Measurements from ENCODE around the gene MAN2A2. TPM values are rescaled to one million over a fixed set of nuclear protein-coding genes. Genes with fewer than 3 reads are reported as not detected.
A peak's percentile ranks its signal among the peaks of the same experiment; 100 is the strongest.

The MAN2A2 gene
- total and polyA plus RNA-seq, 9 of the 15 experiments (the other 6 are each of a cell fraction or from before 2014, with no cell fraction given): 7.3 to 151 (median 43.4) TPM

DNA sequence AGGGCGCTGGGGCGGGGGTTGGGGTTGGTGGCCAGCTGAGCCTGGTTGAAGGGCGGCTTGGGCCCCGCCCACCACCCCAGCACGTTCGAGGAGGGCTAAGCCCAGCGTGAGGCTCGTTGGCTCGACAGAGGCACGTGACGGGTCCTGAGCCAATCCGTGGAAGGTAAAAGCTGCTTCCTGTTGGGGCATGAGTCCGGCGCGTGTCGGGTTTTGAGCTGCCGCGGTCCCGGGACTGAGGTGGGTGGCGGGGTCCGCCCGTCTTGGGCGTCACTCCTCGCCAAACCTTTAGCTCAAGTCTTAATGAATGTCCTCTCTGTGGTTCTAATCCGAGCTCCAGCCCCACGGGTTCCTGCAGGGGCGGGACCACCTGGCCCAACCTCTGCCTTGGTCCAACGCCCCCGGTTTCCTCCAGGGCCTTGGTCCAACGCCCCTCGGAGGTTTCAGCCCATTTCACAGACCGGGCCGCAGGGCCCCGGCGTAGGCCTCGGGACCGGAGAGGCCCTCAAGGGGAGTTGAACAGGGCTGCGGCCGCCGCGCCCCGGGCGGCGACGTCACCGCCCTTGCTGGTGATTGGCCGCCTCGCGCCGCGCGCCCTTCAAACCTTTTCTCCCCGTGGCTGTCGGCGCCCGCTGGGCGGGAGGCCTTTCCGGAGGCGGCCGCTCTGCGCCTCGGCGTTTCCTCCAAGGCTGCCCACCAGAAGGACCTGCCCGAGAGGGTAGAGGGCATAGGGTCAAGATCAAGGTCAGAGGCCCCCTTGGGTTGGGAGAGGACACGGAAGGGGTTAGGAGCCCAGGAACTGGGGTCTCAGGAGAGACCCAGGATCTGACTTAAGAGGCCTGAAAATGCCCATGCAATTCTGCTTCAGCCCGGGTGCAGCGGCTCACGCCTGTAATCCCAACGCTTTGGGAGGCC is 51.9 kb downstream of the MAN2A2 start, which contains the start of gene RCCD1 (continued):
- 0 out of 2 replicates have a peak, but pooled peaks have one; percentile 46 for TF ChIP-seq ZFP91 (CRISPR knock-in tag; IDR thresholded peaks at IDR 0.05)
- TF ChIP-seq, protein P1, sequence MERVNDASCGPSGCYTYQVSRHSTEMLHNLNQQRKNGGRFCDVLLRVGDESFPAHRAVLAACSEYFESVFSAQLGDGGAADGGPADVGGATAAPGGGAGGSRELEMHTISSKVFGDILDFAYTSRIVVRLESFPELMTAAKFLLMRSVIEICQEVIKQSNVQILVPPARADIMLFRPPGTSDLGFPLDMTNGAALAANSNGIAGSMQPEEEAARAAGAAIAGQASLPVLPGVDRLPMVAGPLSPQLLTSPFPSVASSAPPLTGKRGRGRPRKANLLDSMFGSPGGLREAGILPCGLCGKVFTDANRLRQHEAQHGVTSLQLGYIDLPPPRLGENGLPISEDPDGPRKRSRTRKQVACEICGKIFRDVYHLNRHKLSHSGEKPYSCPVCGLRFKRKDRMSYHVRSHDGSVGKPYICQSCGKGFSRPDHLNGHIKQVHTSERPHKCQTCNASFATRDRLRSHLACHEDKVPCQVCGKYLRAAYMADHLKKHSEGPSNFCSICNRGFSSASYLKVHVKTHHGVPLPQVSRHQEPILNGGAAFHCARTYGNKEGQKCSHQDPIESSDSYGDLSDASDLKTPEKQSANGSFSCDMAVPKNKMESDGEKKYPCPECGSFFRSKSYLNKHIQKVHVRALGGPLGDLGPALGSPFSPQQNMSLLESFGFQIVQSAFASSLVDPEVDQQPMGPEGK (CRISPR knock-in tag; IDR thresholded peaks at IDR 0.05; ENCODE audit: borderline replicate concordance): 0 out of 2 replicates have a peak, but pooled peaks have one; percentile 54
- TF ChIP-seq ZNF311 (CRISPR knock-in tag; IDR thresholded peaks at IDR 0.05): no peak
- TF ChIP-seq ZBTB11 (CRISPR knock-in tag; IDR thresholded peaks at IDR 0.05): peak in 1 of 3 experiments; percentile 88; a peak in 2 of 6 replicates
- TF ChIP-seq, protein P2, sequence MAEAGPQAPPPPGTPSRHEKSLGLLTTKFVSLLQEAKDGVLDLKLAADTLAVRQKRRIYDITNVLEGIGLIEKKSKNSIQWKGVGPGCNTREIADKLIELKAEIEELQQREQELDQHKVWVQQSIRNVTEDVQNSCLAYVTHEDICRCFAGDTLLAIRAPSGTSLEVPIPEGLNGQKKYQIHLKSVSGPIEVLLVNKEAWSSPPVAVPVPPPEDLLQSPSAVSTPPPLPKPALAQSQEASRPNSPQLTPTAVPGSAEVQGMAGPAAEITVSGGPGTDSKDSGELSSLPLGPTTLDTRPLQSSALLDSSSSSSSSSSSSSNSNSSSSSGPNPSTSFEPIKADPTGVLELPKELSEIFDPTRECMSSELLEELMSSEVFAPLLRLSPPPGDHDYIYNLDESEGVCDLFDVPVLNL (CRISPR knock-in tag; IDR thresholded peaks at IDR 0.05; ENCODE audit: low read depth): peak; percentile 99
- no peak for TF ChIP-seq ZKSCAN8 (CRISPR knock-in tag; IDR thresholded peaks at IDR 0.05)
- no peak for TF ChIP-seq ZNF696 (CRISPR knock-in tag; conservative IDR thresholded peaks at IDR 0.05)
- peak; percentile 74; the same call in 1 of the 2 replicates for TF ChIP-seq ILF3 (IDR thresholded peaks at IDR 0.05; ENCODE audit: borderline replicate concordance)
- TF ChIP-seq, protein P3, sequence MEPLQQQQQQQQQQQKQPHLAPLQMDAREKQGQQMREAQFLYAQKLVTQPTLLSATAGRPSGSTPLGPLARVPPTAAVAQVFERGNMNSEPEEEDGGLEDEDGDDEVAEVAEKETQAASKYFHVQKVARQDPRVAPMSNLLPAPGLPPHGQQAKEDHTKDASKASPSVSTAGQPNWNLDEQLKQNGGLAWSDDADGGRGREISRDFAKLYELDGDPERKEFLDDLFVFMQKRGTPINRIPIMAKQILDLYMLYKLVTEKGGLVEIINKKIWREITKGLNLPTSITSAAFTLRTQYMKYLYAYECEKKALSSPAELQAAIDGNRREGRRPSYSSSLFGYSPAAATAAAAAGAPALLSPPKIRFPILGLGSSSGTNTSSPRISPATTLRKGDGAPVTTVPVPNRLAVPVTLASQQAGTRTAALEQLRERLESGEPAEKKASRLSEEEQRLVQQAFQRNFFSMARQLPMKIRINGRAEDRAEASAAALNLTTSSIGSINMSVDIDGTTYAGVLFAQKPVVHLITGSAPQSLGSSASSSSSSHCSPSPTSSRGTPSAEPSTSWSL (CRISPR knock-in tag; IDR thresholded peaks at IDR 0.05; ENCODE audit: borderline replicate concordance): no peak
- TF ChIP-seq ZSCAN32 (CRISPR knock-in tag; IDR thresholded peaks at IDR 0.05): no peak; the same call in 1 of the 2 replicates
- no peak for TF ChIP-seq ZNF165 (CRISPR knock-in tag; IDR thresholded peaks at IDR 0.05; ENCODE audit: borderline replicate concordance)
- peak; percentile 88 for TF ChIP-seq MAX (CRISPR knock-in tag; IDR thresholded peaks at IDR 0.05)
- peak; percentile 87 for TF ChIP-seq EGR1 (conservative IDR thresholded peaks at IDR 0.05)
- no peak; the same call in 1 of the 2 replicates for TF ChIP-seq ZNF431 (CRISPR knock-in tag; IDR thresholded peaks at IDR 0.05)
- no peak for TF ChIP-seq MIER1 (IDR thresholded peaks at IDR 0.05; ENCODE audit: low read depth)
